HepG2 (cell line): ENCODE measurements around the gene EEFSEC. TPM values are rescaled to one million over a fixed set of nuclear protein-coding genes. Genes with fewer than 3 reads are reported as not detected.

Experiments
- ATAC-seq: fragments of 200-7000 bp; cut with Tn5 transposase; 3 replicates; pipeline ENCODE4 v1.9.1; 2020; ENCODE audit warnings: mild to moderate bottlenecking, moderate library complexity
- BruUV-seq: library from RNA; stranded (reverse); fragments of 400-500 nt; replicated peaks from 2 replicates; lab custom pipeline; 2021; lab: Mats Ljungman, UMichigan
- CTCF ChIA-PET: fragments of 300-600 bp; formaldehyde crosslinking; extraction: SDS; loops from one replicate; lab custom pipeline; 2021; ENCODE audit warnings: low total read pairs, inconsistent platforms, low intra/inter-chr PET ratio; lab: Yijun Ruan, JAX
- POLR2A ChIA-PET: fragments of 350-600 bp; sonication (Branson Sonifier 250); formaldehyde crosslinking; loops from one replicate; lab custom pipeline; 2020; ENCODE audit warnings: antibody characterized with exemption, inconsistent platforms; lab: Yijun Ruan, JAX
- DNase-seq: peaks from one replicate; pipeline ENCODE4 v3.0.0-alpha.2; 2015; ENCODE audit warnings: low spot score
- FAIRE-seq: peaks from 3 replicates; lab custom pipeline; 2011; peaks lifted over from hg19 to GRCh38; lab: Jason Lieb, UNC
- H2AFZ ChIP-seq: one replicate; pipeline ENCODE4 v1.6.1; 2011; ENCODE audit warnings: low read length, inconsistent platforms
- H3K27ac ChIP-seq: fragments of 300-600 bp; 3 replicates; pipeline ENCODE4 v1.8.0; 2011; ENCODE audit warnings: mixed run types, mild to moderate bottlenecking, mixed read lengths, low read length, inconsistent platforms; ENCODE audit not compliant: insufficient read depth; ENCODE audit errors: extremely low read length
- H3K27me3 ChIP-seq, 2 experiments: fragments of 200-600 bp in 1 of 2; 2 replicates in 1 of 2; 3 replicates in 1 of 2; pipeline versions ENCODE4 v1.6.0 to v1.8.0; 2011; ENCODE audit warnings: low read length in 2 of 2, mild to moderate bottlenecking in 2 of 2, moderate library complexity in 2 of 2, inconsistent platforms in 1 of 2; ENCODE audit not compliant: insufficient read depth in 2 of 2, control insufficient read depth in 1 of 2
- H3K36me3 ChIP-seq, 2 experiments: fragments of 200-600 bp in 1 of 2; replicated peaks in 1 of 2; 2 replicates in 1 of 2; 3 replicates in 1 of 2; pipeline versions ENCODE4 v1.5.1 to v1.8.0; 2011; ENCODE audit warnings: low read length in 2 of 2, inconsistent platforms in 1 of 2; ENCODE audit not compliant: insufficient read depth in 2 of 2, control insufficient read depth in 1 of 2
- H3K4me1 ChIP-seq: 2 replicates; pipeline ENCODE4 v1.5.1; 2012; ENCODE audit warnings: low read length, inconsistent platforms; ENCODE audit not compliant: insufficient read depth
- H3K4me2 ChIP-seq: 2 replicates; pipeline ENCODE4 v1.6.0; 2011; ENCODE audit warnings: low read depth, low read length, inconsistent platforms
- H3K4me3 ChIP-seq, 3 experiments: fragments of 200-600 bp in 1 of 3; sonication (generic), shearing (Covaris generic) in 1 of 3; replicated peaks in 1 of 3; 2 replicates each; pipeline ENCODE4 v1.5.1; 2011 to 2016; ENCODE audit warnings: low read length in 3 of 3, inconsistent platforms in 2 of 3, low read depth in 2 of 3, mild to moderate bottlenecking in 2 of 3, control low read depth in 1 of 3, mixed read lengths in 1 of 3; ENCODE audit not compliant: insufficient read depth in 1 of 3
- H3K79me2 ChIP-seq: one replicate; pipeline ENCODE4 v1.6.1; 2011; ENCODE audit warnings: low read length, inconsistent platforms; ENCODE audit not compliant: insufficient read depth
- H3K9ac ChIP-seq: 2 replicates; pipeline ENCODE4 v1.6.0; 2011; ENCODE audit warnings: mild to moderate bottlenecking, low read depth, low read length, inconsistent platforms; ENCODE audit not compliant: insufficient read depth
- H3K9me3 ChIP-seq: 2 replicates; pipeline ENCODE4 v1.5.1; 2012; ENCODE audit warnings: mild to moderate bottlenecking, low read length
- H4K20me1 ChIP-seq: 2 replicates; pipeline ENCODE4 v1.6.0; 2011; ENCODE audit warnings: inconsistent platforms, mild to moderate bottlenecking, low read length, moderate library complexity; ENCODE audit not compliant: insufficient read depth
- ARID2 ChIP-seq: sonication (generic); formaldehyde crosslinking; IDR thresholded peaks from 2 replicates; pipeline ENCODE4 v1.8.1; 2022; ENCODE audit warnings: mild to moderate bottlenecking, missing genetic modification reagents, borderline replicate concordance
- CCDC6 ChIP-seq: sonication (generic); formaldehyde crosslinking; IDR thresholded peaks from 2 replicates; pipeline ENCODE4 v1.8.1; 2022; ENCODE audit warnings: mild to moderate bottlenecking, missing genetic modification reagents, moderate library complexity
- GMEB2 ChIP-seq: IDR thresholded peaks from 2 replicates; pipeline ENCODE4 v1.6.1; 2016; ENCODE audit warnings: missing biosample characterization, missing genetic modification reagents, low read depth
- KLF6 ChIP-seq: IDR thresholded peaks from 2 replicates; pipeline ENCODE4 v1.8.0; 2016; ENCODE audit warnings: missing biosample characterization, missing genetic modification reagents
- NBN ChIP-seq: fragments of 450-650 bp; conservative IDR thresholded peaks from 2 replicates; pipeline ENCODE4 v1.6.1; 2017
- PPARG ChIP-seq: conservative IDR thresholded peaks from 2 replicates; pipeline ENCODE4 v1.6.1; 2016; ENCODE audit warnings: missing biosample characterization, missing genetic modification reagents
- PRDM15 ChIP-seq: sonication (generic); formaldehyde crosslinking; IDR thresholded peaks from 2 replicates; pipeline ENCODE4 v1.4.0; 2020; ENCODE audit warnings: missing genetic modification reagents
- RAD21 ChIP-seq: fragments of 450-650 bp; formaldehyde crosslinking; IDR thresholded peaks from 2 replicates; pipeline ENCODE4 v1.5.0; 2020; ENCODE audit warnings: mild to moderate bottlenecking
- RFXAP ChIP-seq: sonication (generic); formaldehyde crosslinking; IDR thresholded peaks from 2 replicates; pipeline ENCODE4 v1.4.0; 2020; ENCODE audit warnings: missing genetic modification reagents, borderline replicate concordance
- SP5 ChIP-seq: IDR thresholded peaks from 2 replicates; pipeline ENCODE4 v1.6.1; 2016; ENCODE audit warnings: low read depth, borderline replicate concordance
- TMF1 ChIP-seq: sonication (generic); formaldehyde crosslinking; IDR thresholded peaks from 2 replicates; pipeline ENCODE4 v1.8.1; 2022; ENCODE audit warnings: low read depth, missing genetic modification reagents
- TOE1 ChIP-seq: sonication (generic); formaldehyde crosslinking; IDR thresholded peaks from 2 replicates; pipeline ENCODE4 v1.4.0; 2020; ENCODE audit warnings: mild to moderate bottlenecking, missing genetic modification reagents
- TRIM24 ChIP-seq: sonication (generic); formaldehyde crosslinking; IDR thresholded peaks from 2 replicates; pipeline ENCODE4 v1.8.0; 2022; ENCODE audit warnings: mild to moderate bottlenecking, missing genetic modification reagents
- ZNF282 ChIP-seq: fragments of 450-650 bp; IDR thresholded peaks from 2 replicates; pipeline ENCODE4 v1.6.1; 2018; ENCODE audit not compliant: partially characterized antibody
- ZNF335 ChIP-seq: sonication (generic); formaldehyde crosslinking; IDR thresholded peaks from 2 replicates; pipeline ENCODE4 v1.4.0; 2020; ENCODE audit warnings: missing genetic modification reagents
- ZNF367 ChIP-seq: sonication (generic); formaldehyde crosslinking; IDR thresholded peaks from 2 replicates; pipeline ENCODE4 v1.4.0; 2020; ENCODE audit warnings: missing genetic modification reagents, borderline replicate concordance
- ZNF580 ChIP-seq: IDR thresholded peaks from 2 replicates; pipeline ENCODE4 v1.6.1; 2016; ENCODE audit warnings: low read depth, borderline replicate concordance
- ZNF770 ChIP-seq: sonication (generic); formaldehyde crosslinking; IDR thresholded peaks from 2 replicates; pipeline ENCODE4 v1.5.0; 2020; ENCODE audit warnings: mild to moderate bottlenecking, missing genetic modification reagents
- ZSCAN20 ChIP-seq: sonication (generic); formaldehyde crosslinking; IDR thresholded peaks from 2 replicates; pipeline ENCODE4 v1.4.0; 2020; ENCODE audit warnings: missing genetic modification reagents, mild to moderate bottlenecking, borderline replicate concordance
- WGBS: methylation state at CpG from one replicate; pipeline ENCODE4 v1.1.6; 2017; ENCODE audit warnings: low lambda C conversion rate; 5-methylcytosine and 5-hydroxymethylcytosine counted together
- in situ Hi-C: cut with HindIII; loops from 2 replicates; pipeline ENCODE4 v1.10.0; 2017; ENCODE audit warnings: low pct_unique_long_range_greater_than_20kb; ENCODE audit not compliant: extremely low pct_ligation_motif_present
- intact Hi-C: fragments of 100-400 bp; cut with micrococcal nuclease; formaldehyde crosslinking; loops from one replicate; pipeline ENCODE4 v1.10.0; 2022; ENCODE audit not compliant: unreplicated experiment
- polyA plus RNA-seq, 8 experiments: library from polyadenylated mRNA; depleted of rRNA in 3 of 8; stranded (reverse) in 7 of 8; unstranded in 1 of 8; fragments of >200 nt; fragmentation: Illumina TruSeq in 4 of 8; extraction: Trizol in 4 of 8; gene quantifications; 2 replicates each; pipeline versions ENCODE4 v1.2.1 to v1.2.3, GENCODE V29; 2011 to 2016; ENCODE audit warnings: low read depth in 4 of 8, missing spikeins in 1 of 8, mixed read lengths in 1 of 8; ENCODE audit not compliant: insufficient read depth in 1 of 8
- total RNA-seq, 5 experiments: library from RNA; depleted of rRNA; stranded (reverse); fragments of >200 nt; fragmentation: Illumina TruSeq; extraction: Trizol; gene quantifications; 2 replicates each; pipeline ENCODE4 v1.2.3, GENCODE V29; 2016; ENCODE audit warnings: low read depth in 1 of 5

EEFSEC gene
- total and polyA plus RNA-seq, 2 of the 13 experiments (the other 11 are each of a cell fraction or from before 2014, with no cell fraction given) = 6.4 to 24.2 TPM

- no peak for DNase-seq
- ATAC-seq = no peak
- no TSS peak for BruUV-seq
- POLR2A ChIA-PET = interaction anchor here (1.5 to 2.3 kb wide), 2 partner anchors 13 to 189 kb away, joined by 3 to 8 read pairs; no protein-coding TSS in a partner anchor
- no peaks in the 10 kb centered on the region for H3K9me3 ChIP-seq
- FAIRE-seq = no peak
- no peaks in the 10 kb centered on the region for H3K27me3 ChIP-seq
- no peak overlapping the region for H3K27ac ChIP-seq
- no peak overlapping the region for H3K4me2 ChIP-seq
- TF ChIP-seq ZNF580 (no peak), TRIM24 (CRISPR knock-in tag) (no peak), KLF6 (CRISPR knock-in tag) (no peak), ZNF367 (CRISPR knock-in tag) (no peak), ZNF282 (no peak), ZNF335 (no peak), TMF1 (CRISPR knock-in tag) (no peak), ARID2 (CRISPR knock-in tag) (no peak), ZNF770 (no peak), ZSCAN20 (CRISPR knock-in tag) (no peak), CCDC6 (no peak), TOE1 (CRISPR knock-in tag) (no peak), RAD21 (CRISPR knock-in tag) (no peak), NBN (no peak), PPARG (CRISPR knock-in tag) (no peak), GMEB2 (no peak), RFXAP (no peak), SP5 (CRISPR knock-in tag) (no peak), PRDM15 (CRISPR knock-in tag) (no peak)
- H4K20me1 ChIP-seq = no peaks in the 10 kb centered on the region
- H3K36me3 ChIP-seq = 0 out of 5 replicates have a peak, but pooled peaks cover under 1 to 2% of the 10 kb centered on the region in 2 experiments
- in situ Hi-C loops (no loop called here), intact Hi-C loops (no loop called here)
- H3K9ac ChIP-seq = no peak overlapping the region
- CTCF ChIA-PET = no interaction called here
- no peaks in the 10 kb centered on the region for H3K79me2 ChIP-seq
- H3K4me3 ChIP-seq = no peak overlapping the region
- H2AFZ ChIP-seq = no peak overlapping the region
- H3K4me1 ChIP-seq = peaks cover 88% of the 10 kb centered on the region
- WGBS = 82% methylated on average over 1 of the region's 1 CpG
Measured at GRCh38 chr3:128356822-128357221, 203.5 kb downstream of the EEFSEC start.
